ENCODE measurements around the gene ZNF599. TPM values are rescaled to one million over a fixed set of nuclear protein-coding genes. Genes with fewer than 3 reads are reported as not detected.
A peak's percentile ranks its signal among the peaks of the same experiment; 100 is the strongest.

The ZNF599 gene
- total RNA-seq, 1 donor from 2014 or later: 4.6 TPM

GRCh38 chr19:34725400-34725799, 47.6 kb downstream of the ZNF599 start:
- TF ChIP-seq CTCF (IDR thresholded peaks at IDR 0.05; ENCODE audit: insufficient read depth, low read length, poor library complexity, severe bottlenecking): no peak
- H3K36me3 ChIP-seq (ENCODE audit: control insufficient read depth, insufficient read depth, low read length): no peaks in the 10 kb centered on the region
- H3K4me3 ChIP-seq (ENCODE audit: low read depth, low read length): no peak overlapping the region
- no peaks in the 10 kb centered on the region for H3K27me3 ChIP-seq (ENCODE audit: control insufficient read depth, insufficient read depth, low read length)
- DNase-seq (ENCODE audit: low read depth): no peak

DNA sequence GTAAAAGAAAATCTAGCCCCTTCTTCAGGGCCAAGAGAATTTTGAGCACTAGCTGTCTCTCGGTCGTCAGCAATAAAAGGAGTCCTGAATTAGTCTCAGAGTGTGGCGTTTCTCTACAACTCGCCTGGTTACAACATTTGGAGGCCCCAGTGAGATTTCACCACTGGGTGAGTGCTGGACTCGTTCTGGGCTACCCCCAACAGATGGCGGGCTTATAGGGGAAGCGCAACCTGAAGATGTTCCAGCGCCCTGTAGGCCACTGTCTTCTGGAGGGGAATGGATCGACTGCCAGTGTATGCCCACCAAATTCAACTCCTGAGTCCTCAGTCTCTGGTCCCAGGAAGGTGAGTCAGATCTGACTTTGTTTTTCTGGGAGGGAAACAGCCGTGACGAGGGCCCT, 50.7 kb downstream of the ZNF599 start:
- no peak for DNase-seq (ENCODE audit: low read depth)
- no peak for TF ChIP-seq CTCF (IDR thresholded peaks at IDR 0.05; ENCODE audit: insufficient read depth, low read length, poor library complexity, severe bottlenecking)
- Histone ChIP-seq H3K27me3 (ENCODE audit: control insufficient read depth, insufficient read depth, low read length) (no peaks in the 10 kb centered on the region), H3K4me3 (ENCODE audit: low read depth, low read length) (no peak overlapping the region), H3K36me3 (ENCODE audit: control insufficient read depth, insufficient read depth, low read length) (no peaks in the 10 kb centered on the region)

GRCh38 chr19:34715357-34715756, 57.7 kb downstream of the ZNF599 start:
- H3K36me3 ChIP-seq (ENCODE audit: control insufficient read depth, insufficient read depth, low read length): no peaks in the 10 kb centered on the region
- TF ChIP-seq CTCF (IDR thresholded peaks at IDR 0.05; ENCODE audit: insufficient read depth, low read length, poor library complexity, severe bottlenecking): no peak
- H3K4me3 ChIP-seq (ENCODE audit: low read depth, low read length): no peak overlapping the region
- H3K27me3 ChIP-seq (ENCODE audit: control insufficient read depth, insufficient read depth, low read length): no peaks in the 10 kb centered on the region
- DNase-seq (ENCODE audit: low read depth): no peak

GRCh38 chr19:34713262-34713637, 59.8 kb downstream of the ZNF599 start:
- DNase-seq (ENCODE audit: low read depth): no peak
- TF ChIP-seq CTCF (IDR thresholded peaks at IDR 0.05; ENCODE audit: insufficient read depth, low read length, poor library complexity, severe bottlenecking): no peak
- Histone ChIP-seq H3K27me3 (ENCODE audit: control insufficient read depth, insufficient read depth, low read length) (no peaks in the 10 kb centered on the region), H3K36me3 (ENCODE audit: control insufficient read depth, insufficient read depth, low read length) (no peaks in the 10 kb centered on the region), H3K4me3 (ENCODE audit: low read depth, low read length) (no peak overlapping the region)

GRCh38 chr19:34712395-34713261, 60.4 kb downstream of the ZNF599 start:
- no peak for DNase-seq (ENCODE audit: low read depth)
- Histone ChIP-seq H3K4me3 (ENCODE audit: low read depth, low read length) (no peak overlapping the region), H3K36me3 (ENCODE audit: control insufficient read depth, insufficient read depth, low read length) (no peaks in the 10 kb centered on the region), H3K27me3 (ENCODE audit: control insufficient read depth, insufficient read depth, low read length) (no peaks in the 10 kb centered on the region)
- TF ChIP-seq CTCF (IDR thresholded peaks at IDR 0.05; ENCODE audit: insufficient read depth, low read length, poor library complexity, severe bottlenecking): peak; percentile 49

- no peak for TF ChIP-seq CTCF (IDR thresholded peaks at IDR 0.05; ENCODE audit: insufficient read depth, low read length, poor library complexity, severe bottlenecking)
- H3K4me3 ChIP-seq (ENCODE audit: low read depth, low read length): no peak overlapping the region
- no peaks in the 10 kb centered on the region for H3K27me3 ChIP-seq (ENCODE audit: control insufficient read depth, insufficient read depth, low read length)
- H3K36me3 ChIP-seq (ENCODE audit: control insufficient read depth, insufficient read depth, low read length): no peaks in the 10 kb centered on the region
- DNase-seq (ENCODE audit: low read depth): no peak
Observed at GRCh38 chr19:34711890-34712289, 61.1 kb downstream of the ZNF599 start.

Measured in kidney epithelial cell (primary cell).